ENCODE measurements around the gene GLCCI1.

DNA sequence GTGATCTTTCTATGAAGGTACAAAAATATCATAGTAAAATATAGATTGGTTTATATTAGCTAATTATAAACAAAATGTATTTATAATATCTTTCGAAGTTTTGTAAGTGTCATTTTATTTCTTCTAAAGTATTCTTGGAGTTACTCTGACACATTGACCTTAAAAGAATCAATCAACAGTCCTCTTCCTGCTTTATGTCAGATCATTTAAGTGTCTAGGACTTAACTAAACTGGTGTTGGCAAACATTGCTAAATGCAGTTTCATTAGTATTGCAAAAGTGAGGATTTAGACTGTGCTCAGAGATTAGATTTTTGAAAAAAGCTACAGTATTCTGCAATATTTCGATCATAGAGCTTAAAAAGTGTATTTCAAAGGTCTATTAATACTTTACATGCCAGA lies 10.3 kb downstream of the GLCCI1 start:
- TF ChIP-seq POLR2A (IDR thresholded peaks at IDR 0.05; ENCODE audit: borderline replicate concordance, extremely low read depth, insufficient read depth, insufficient read length), result no peak
- TF ChIP-seq, protein P1, sequence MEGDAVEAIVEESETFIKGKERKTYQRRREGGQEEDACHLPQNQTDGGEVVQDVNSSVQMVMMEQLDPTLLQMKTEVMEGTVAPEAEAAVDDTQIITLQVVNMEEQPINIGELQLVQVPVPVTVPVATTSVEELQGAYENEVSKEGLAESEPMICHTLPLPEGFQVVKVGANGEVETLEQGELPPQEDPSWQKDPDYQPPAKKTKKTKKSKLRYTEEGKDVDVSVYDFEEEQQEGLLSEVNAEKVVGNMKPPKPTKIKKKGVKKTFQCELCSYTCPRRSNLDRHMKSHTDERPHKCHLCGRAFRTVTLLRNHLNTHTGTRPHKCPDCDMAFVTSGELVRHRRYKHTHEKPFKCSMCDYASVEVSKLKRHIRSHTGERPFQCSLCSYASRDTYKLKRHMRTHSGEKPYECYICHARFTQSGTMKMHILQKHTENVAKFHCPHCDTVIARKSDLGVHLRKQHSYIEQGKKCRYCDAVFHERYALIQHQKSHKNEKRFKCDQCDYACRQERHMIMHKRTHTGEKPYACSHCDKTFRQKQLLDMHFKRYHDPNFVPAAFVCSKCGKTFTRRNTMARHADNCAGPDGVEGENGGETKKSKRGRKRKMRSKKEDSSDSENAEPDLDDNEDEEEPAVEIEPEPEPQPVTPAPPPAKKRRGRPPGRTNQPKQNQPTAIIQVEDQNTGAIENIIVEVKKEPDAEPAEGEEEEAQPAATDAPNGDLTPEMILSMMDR (IDR thresholded peaks at IDR 0.05 in 2 of 3, conservative IDR thresholded peaks at IDR 0.05 in 1 of 3; ENCODE audit: borderline replicate concordance in 1 of 3, insufficient read depth in 1 of 3, low read depth in 2 of 3, low read length in 2 of 3), result no peak
- TF ChIP-seq CEBPB (IDR thresholded peaks at IDR 0.05; ENCODE audit: low read depth), result no peak
- TF ChIP-seq POLR2AphosphoS5 (IDR thresholded peaks at IDR 0.05; ENCODE audit: low read depth, low read length), result no peak
- TF ChIP-seq YY1 (IDR thresholded peaks at IDR 0.05; ENCODE audit: extremely low read depth, insufficient replicate concordance, low read depth, low read length), result no peak
- no peak for TF ChIP-seq TCF7L2 (IDR thresholded peaks at IDR 0.05; ENCODE audit: borderline replicate concordance, extremely low read depth, insufficient read depth, insufficient read length)
- TF ChIP-seq ZNF274 (IDR thresholded peaks at IDR 0.05; ENCODE audit: low read depth, low read length), result no peak
- no peak for TF ChIP-seq ELF1 (IDR thresholded peaks at IDR 0.05; ENCODE audit: borderline replicate concordance, low read depth)
- no peak for TF ChIP-seq SIN3A (IDR thresholded peaks at IDR 0.05; ENCODE audit: low read depth)
- no peak for TF ChIP-seq EZH2phosphoT487 (IDR thresholded peaks at IDR 0.05; ENCODE audit: borderline replicate concordance)
- TF ChIP-seq, protein P2, sequence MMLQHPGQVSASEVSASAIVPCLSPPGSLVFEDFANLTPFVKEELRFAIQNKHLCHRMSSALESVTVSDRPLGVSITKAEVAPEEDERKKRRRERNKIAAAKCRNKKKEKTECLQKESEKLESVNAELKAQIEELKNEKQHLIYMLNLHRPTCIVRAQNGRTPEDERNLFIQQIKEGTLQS (IDR thresholded peaks at IDR 0.05), result no peak
- no peak for TF ChIP-seq SP1 (IDR thresholded peaks at IDR 0.05; ENCODE audit: low read depth)

Data from HCT116 (cell line).